ENCODE results near the gene WWC1.
"Not testable (repeated sequence)": the region's sequence is repeated elsewhere in the genome, so short reads cannot be mapped to it uniquely, and the experiment has no call there.

Gene WWC1

GRCh38 chr5:168286863-168287262, 4.6 kb upstream of the WWC1 start:
- not testable (repeated sequence) for DNase-seq

GRCh38 chr5:168287362-168287761, 4.1 kb upstream of the WWC1 start:
- DNase-seq = no peak

- DNase-seq = no peak
Measured at GRCh38 chr5:168288349-168289245, 2.8 kb upstream of the WWC1 start.

GRCh38 chr5:168290902-168291341, 523 bp upstream of the WWC1 start:
- no peak for DNase-seq

GRCh38 chr5:168291964-168292785, 730 bp downstream of the WWC1 start:
- no peak for DNase-seq

- DNase-seq = no peak
Measured at GRCh38 chr5:168292786-168293696, 1.6 kb downstream of the WWC1 start.

GRCh38 chr5:168295574-168296201, 4.2 kb downstream of the WWC1 start:
- DNase-seq = no peak

- no peak for DNase-seq
Measured at GRCh38 chr5:168296682-168297081, 5.2 kb downstream of the WWC1 start.

- no peak for DNase-seq
Measured at GRCh38 chr5:168298949-168299348, 7.5 kb downstream of the WWC1 start.

- DNase-seq = no peak
Measured at GRCh38 chr5:168299372-168299771, 7.9 kb downstream of the WWC1 start.

GRCh38 chr5:168300326-168301182, 9.1 kb downstream of the WWC1 start:
- no peak for DNase-seq

GRCh38 chr5:168301593-168302390, 10.3 kb downstream of the WWC1 start:
- no peak for DNase-seq

- no peak for DNase-seq
Measured at GRCh38 chr5:168302785-168303184, 11.3 kb downstream of the WWC1 start.

GRCh38 chr5:168303393-168304025, 12.1 kb downstream of the WWC1 start:
- DNase-seq = no peak

GRCh38 chr5:168304349-168304748, 12.9 kb downstream of the WWC1 start:
- no peak for DNase-seq

GRCh38 chr5:168305281-168305680, 13.8 kb downstream of the WWC1 start:
- DNase-seq = no peak

GRCh38 chr5:168307022-168307421, 15.6 kb downstream of the WWC1 start:
- no peak for DNase-seq

- no peak for DNase-seq
Measured at GRCh38 chr5:168307925-168308584, 16.6 kb downstream of the WWC1 start.

GRCh38 chr5:168308976-168309598, 17.6 kb downstream of the WWC1 start:
- DNase-seq = no peak

Data from activated CD4-positive, alpha-beta T cell treated with anti-CD3 and anti-CD28 coated beads for 1 hour (primary cell).